CD4-positive, alpha-beta T cell treated with Interleukin-17A for 4 hours (primary cell): ENCODE measurements around the gene ATAT1.
"Not testable (repeated sequence)": the region's sequence is repeated elsewhere in the genome, so short reads cannot be mapped to it uniquely, and the experiment has no call there.

Source experiments
- DNase-seq: peaks from one replicate; pipeline ENCODE4 v3.0.0-alpha.2; 2020; ENCODE audit warnings: mixed read lengths

ATAT1 gene

DNA sequence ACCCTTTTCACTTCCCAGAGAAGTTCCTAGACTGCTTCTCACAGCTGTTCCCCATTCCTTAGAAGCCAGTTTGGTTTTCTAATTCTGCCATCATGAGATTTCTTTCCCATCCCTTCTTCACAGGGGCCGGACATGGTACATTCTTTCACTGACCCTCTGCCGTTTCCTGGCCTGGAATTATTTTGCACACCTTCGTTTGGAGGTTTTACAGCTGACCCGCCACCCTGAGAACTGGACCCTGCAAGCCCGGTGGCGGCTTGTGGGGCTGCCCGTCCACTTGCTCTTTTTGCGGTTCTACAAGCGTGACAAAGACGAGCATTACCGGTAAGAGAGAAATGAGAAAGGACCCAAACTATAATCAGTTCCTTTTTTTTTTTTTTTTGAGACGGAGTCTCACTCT lies 24.5 kb downstream of the ATAT1 start:
- DNase-seq: no peak

DNA sequence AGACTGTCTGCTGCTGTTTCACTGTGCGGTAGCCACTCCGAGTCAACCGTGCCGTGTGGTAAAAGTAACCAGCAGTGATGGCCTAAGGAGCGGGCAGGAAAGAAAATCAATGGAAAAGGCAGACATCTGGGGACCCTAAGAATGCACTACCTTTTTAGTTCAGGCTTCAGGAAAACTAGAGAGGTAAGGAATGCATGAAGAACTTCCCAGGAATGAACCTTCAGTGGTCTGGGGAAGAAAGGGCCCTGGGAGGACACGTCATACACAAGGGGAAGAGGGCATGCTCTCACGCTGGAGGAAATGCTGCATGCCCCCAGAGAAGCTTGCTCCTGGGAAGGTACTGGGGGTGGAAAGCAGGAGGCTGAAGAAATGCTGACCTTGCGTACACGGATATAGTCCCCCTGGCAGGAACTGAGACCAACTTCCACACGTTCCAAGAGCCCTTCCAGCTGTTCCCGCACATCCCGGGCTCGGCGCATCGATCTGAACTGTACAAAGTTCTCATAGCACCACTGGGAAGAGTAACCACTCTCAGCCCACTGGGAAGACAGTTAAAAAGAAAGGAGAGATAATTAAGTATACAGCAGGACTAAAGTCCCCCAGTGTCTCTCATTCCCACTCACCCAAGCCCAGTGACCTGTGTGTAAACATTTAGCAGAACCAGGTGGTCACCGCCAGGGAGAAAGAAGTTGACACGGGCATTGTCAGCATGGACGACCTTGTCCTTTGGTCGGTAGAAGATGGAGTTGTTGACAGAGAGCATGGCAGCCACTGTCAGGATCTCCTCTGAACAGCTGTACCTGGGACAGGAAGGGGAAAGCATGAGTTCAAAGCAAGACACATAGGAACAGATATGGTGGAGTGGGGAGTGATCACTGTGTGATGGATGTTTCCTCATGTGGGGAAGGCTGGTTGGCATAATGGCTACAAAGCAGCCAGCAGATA lies 28.4 kb downstream of the ATAT1 start:
- DNase-seq: no peak

DNA sequence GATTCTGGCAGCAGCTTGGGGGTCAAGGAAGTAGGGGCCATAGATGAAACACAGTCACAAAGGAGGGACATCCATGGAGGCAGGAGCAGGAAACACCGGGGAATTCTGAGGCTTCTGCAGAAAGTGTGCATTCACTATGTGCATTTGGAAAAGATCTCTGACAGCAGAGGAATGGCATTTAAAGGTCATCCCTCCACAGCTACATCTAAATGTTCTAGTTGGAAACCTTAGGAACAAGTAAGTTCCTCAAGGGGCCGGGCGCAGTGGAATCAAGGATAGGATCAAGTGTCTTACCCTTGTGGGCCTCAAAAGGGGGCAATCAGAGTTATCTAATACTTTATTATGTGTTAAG lies 29.0 kb downstream of the ATAT1 start:
- DNase-seq: no peak

DNA sequence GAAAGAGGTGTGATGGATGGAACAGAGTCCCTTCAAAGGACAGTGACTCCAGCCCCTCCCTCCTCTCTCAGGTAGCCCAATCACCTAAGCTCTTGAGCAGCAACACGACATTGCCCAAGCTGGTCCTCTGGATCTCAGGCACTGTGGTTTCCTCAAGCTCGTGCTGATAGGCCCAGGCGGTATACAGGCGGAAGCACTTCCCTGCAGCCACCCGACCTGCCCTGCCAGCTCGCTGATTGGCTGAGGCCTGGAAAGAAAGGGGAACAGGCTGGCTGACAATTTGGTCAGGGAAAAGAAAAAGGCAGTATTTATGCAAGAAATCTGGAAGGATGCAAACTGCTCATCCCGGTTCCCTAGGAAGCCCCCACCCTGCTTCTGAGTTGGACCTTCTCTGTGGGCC lies 29.8 kb downstream of the ATAT1 start:
- DNase-seq: no peak

DNA sequence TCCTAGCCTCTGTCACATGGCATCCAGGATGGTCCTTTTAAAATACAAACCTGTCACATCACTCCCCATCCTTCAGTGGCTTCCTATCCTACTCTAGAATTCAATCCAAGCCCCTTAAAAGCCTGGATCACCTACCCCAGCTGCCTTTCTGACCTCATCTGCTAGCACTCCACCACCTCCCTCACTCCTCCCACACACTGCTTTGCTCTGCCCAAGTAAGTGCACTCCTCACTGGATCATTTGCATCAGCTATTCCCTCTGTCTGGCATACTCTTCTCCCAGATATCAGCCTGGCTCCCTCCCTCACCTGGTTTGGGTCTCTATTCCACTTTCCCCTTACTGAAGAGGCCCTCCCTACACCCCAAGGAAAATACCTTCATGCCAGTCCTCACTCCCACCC lies 30.8 kb downstream of the ATAT1 start:
- DNase-seq: no peak

DNA sequence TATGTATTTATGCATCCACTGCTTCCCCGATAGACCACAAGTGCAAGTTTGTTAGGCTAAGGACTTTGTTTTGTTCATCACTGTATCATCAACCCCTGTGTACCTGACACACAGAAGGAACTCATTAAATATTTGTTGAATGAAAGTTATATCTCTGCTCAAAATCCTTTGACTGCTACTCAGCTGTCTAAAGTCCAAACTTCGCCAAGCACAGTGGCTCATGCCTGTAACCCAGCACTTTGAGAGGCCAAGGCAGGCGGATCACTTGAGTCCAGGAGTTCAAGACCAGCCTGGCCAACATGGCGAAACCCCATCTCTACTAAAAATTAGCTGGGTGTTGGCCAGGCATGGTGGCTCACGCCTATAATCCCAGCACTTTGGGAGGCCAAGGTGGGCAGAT lies 31.2 kb downstream of the ATAT1 start:
- not testable (repeated sequence) for DNase-seq

DNA sequence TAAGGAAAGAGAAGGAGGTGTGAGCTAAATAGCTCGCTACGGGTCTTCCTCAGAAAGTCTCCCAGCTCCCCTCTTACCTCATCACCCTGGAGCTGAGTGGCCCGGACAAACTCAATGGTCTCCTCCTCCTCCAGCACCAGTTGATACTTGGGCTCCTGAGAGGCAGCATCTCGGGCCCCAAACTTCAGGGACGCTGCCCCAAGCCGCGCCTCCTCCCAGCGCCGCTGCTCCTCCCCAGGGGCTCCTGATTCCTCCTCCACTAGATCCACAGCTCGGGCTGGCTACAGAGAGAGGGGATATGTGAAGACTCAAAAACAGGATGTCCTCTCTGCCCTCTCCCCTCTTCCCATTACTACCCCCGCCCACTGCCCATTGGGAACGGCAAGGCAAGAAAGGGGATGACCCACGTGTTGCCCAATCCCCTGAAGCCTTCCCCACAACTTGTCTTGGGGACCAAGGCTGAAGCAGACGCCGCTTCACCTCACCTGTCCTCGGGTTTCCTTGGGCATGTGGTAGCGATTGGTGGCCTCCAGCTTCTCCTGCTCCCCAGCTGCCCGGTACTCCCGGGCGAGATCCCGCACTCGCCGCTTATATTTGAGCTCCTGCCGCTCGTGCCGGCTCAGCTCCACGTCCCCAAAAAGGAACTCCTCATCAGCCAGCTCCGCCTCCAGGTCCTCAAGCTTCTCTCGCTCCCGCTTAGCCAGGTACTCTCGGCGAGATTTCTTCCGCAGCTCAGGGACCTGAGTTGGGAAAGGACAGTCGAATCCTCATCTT lies 38.5 kb downstream of the ATAT1 start:
- no peak for DNase-seq

DNA sequence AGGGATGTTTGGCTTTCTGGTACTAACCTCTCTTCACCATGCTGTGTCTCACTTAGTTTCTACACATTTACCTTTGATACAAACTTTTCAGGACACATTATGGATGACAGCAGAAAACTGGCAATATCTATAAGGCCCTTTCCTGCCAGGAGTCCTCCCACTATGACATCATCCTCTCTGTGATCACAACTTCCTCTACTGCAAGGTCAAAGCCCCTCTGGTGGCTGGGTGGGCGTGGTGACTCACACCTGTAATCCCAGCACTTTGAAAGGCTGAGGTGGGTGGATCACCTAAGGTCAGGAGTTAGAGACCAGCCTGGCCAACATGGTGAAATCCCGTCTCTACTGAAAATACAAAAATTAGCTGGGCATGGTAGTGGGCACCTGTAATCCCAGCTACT lies 39.6 kb downstream of the ATAT1 start:
- DNase-seq: peak; percentile 24

DNA sequence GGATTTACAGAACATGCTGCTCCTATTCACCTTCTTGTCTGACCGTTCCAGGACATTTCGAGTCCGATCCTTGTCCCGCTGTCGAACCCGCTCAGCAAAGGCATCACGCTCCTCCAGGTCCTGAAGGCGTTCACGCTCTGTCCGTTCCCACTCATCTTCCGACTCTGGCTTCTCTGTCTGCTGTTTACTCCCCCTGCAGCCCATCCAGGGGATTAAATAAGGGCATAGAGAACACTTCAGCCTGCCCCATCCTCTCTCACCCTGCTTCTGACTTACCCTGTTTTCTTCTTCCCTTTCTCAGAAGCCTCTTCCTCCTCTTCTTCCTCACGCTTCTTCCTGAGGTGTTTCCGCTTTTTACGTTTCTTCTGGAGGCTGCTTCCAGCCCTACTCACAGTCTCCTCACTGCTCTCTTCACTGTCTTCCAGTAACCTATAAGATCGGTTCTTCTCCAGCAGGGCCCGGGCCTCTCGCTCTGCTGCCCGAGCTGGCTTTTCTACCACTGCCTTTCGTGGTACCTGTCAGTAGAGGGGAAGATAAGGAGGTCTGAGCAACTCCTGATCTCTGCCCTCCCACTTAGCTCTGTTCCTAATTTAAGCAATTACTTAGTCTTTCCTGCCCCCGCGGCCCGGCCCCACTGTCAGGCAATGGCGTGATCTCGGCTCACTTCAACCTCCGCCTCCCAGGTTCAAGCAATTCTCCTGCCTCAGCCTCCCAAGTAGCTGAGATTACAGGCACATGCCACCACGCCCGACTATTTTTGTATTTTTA lies 44.3 kb downstream of the ATAT1 start:
- DNase-seq: no peak

DNA sequence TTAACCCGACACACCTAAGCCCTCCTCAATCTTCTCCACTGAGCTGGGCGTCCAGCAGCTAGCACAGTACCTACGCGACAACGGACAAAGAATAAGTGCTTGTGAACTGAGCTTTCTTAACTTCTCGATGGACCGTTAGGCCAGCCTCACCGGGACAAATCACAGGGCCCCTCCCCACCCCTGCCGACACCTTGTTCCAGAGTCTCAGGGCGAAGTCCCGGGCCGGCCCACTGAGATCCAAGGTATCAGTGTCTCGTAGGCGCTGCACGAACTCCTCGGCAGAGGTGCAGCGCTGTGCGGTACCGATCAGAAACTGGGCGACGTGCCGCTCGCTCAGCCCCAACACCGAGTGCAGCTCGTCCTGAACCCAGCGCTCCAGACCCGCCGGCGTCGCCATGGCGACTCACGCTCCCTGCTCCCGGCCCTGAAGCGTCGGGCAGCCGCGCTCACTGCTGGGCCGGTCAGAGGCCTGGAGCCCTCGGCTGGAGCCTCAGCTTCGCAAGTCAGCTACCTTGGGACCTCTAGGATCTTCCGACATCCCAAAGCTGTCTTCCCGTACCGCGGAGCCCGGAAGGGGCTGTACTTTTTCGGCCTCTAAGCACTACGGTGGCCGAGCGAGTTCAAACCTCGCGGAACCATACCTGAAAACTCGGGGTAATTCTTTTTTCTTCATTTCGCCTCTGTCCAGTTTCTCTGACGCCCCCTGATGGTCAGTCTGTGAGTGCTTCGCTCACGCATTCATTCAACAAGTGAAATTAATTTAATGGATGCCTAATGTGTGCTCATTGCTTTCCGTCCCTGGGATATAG lies 46.0 kb downstream of the ATAT1 start, which contains the start of gene DHX16:
Gene DHX16, minus strand, starts transcription at position 562 of the 809 bp plus-strand sequence. Its CDS starts 165 bp downstream, at position 397.
- peak; percentile 93 for DNase-seq

DNA sequence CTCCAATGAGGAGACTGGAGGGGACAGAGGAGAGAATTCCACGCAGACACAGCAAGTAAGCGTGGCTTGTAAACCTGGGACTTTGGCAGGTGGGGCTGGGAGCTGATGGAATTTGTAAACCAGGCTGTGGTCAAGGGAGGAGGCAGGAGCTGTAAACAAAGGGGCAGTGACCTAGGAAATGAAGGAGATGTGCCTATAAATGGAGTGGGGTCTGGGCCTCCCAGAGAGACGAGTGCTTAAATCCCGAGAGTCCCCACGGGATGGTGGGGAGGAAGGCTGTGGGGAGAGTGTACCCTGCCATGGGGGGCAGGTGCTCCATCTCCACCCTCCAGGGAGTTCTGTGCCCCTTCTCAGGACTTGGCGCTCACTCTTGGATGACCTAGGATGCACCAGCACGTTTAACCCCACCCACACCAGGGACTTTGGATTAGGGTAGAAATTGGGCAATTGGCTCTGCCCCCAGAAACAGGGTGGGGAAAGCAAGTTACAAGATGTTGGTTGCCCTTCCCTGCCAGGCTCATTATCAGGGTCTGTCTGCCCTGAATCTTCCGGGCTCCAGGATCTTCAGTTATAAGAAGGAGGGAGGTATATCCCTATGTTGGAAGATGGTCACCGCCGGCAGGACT lies 50.1 kb downstream of the ATAT1 start:
- no peak for DNase-seq

DNA sequence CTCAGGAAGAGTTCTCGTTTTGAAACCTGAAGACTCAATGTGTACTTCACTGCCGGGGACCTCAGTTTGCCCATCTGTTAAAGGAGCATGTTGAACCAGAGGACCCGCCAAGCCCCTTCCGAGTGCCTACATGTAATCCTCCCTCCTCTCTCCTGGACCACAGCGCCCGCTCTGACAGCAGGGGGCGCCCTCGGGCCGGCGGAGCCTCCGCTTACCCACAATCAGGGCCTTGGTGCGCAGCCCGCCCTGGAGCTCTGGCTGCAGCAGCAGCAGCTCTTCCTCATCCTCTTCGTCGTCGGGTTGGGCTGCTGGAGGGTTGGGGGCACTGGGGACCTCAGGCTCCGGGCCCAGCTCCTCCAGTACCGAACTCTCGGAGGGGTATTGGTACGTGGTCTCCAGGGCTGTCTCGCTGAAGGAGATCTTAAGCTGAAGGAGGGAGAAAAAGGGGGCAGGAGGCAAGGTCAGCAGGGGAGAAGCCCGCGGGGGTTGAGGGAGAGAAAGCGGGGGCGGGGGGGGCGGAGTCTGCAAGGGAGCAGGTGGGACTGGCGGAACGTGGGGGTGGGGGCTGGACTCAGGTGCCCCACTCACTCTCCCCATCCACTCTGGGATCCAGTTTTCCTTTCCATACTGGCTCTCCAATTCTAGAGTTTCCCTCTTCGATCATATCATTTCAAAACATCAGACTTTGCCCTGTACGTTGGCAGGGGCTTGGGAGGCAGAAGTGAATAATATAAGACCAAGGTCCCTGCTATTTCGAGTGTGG lies 52.5 kb downstream of the ATAT1 start:
- DNase-seq: peak; percentile 96

DNA sequence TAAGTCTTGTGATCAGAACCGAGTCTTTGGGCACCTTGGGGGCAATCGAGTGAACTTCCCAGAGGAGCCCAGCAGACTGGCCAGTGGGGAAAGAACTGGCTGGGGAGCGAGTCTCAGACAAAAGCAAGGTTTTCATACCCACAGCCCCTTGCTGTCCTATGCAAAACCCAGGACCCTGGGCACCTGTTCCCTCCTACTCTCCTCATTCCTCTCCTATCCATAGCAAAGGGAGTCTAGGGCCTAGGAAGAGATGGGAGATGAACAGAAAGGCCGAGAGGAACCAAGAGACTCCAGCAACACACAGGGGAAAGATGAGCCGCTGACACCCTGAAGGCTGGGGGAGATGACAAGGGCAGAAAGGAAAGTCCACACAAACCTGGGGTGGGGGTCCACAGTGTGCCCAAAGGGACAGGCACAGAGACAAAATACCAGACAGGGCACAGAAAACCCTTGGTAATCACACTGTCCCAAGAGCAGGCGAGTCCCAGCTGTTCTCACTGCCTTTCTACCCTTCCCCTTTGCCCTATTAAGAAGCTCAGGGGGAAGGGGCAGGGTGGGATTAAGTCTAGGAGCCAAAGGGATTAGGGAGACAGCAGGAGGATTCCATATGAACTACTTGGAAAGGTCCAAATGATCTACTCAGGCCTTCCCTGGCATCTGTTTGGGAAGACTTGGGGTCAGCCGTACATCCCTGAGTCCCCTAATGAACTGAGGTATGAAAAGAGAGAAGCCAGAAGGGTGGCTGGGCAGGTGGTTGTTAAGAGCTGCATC lies 53.3 kb downstream of the ATAT1 start:
- no peak for DNase-seq

DNA sequence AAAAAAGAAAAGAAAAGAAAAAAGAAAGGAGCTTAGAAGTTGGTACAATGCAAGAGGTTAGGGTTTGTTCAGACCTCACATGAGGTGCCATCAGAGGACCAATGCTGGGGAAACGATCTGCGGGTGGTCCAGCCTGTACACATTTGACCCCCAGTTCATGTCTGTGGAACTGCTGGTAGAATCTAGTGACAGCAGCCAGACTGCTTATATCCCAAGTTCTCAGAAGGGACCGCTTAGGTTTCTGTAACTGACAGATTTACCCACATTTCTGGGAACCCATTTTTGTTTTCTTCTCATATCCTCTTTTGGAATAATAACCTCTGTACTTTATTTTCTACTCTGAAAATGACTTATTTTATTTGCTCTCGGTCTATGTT lies 55.1 kb downstream of the ATAT1 start:
- no peak for DNase-seq

DNA sequence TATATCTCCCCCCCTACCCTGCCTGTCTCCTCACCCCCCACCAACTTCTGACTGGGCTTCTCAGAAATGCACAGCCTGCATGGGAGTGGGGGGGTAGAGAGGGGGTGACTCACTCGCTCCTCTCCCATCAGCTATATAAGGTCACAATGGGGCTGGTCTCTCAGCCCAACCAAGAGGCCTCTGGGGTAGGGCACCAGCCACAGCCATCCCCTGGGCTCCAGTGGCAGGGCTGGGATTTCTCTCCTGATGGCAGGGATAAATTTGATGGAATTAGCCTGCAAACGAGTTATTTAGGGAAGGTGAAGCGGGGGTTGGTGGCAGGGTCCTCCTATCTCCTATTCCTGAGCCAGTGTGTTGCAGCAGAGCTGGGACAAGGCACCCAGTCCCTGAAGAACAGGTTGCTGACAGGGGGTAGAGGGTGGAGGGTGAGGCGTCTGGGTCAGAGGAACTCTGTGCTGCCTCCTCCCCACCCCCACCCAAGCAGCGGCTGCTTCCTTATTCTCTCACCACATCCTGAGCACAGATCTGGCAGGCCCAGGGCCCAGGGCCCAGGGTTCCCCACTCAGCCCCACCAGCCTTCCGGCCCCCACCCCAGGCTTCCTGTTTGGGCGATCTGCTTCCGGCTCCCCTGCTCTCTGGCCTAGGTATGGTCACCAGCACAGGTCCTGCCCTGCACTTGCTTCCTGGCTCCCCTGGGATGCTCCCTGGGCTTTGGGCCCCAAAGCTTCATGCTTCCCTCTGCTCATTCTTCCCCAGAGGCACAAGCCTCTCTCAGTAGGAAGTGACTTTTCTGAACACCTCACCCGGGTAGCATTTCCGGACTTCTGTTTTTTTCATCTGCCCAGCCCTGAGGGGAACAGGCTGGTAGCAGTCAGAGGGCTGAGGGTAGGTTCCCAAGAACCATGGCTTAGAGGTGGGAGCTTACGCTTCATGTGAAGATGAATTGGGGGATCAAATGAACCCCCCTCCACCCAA lies 55.8 kb downstream of the ATAT1 start:
- peak; percentile 92 for DNase-seq

DNA sequence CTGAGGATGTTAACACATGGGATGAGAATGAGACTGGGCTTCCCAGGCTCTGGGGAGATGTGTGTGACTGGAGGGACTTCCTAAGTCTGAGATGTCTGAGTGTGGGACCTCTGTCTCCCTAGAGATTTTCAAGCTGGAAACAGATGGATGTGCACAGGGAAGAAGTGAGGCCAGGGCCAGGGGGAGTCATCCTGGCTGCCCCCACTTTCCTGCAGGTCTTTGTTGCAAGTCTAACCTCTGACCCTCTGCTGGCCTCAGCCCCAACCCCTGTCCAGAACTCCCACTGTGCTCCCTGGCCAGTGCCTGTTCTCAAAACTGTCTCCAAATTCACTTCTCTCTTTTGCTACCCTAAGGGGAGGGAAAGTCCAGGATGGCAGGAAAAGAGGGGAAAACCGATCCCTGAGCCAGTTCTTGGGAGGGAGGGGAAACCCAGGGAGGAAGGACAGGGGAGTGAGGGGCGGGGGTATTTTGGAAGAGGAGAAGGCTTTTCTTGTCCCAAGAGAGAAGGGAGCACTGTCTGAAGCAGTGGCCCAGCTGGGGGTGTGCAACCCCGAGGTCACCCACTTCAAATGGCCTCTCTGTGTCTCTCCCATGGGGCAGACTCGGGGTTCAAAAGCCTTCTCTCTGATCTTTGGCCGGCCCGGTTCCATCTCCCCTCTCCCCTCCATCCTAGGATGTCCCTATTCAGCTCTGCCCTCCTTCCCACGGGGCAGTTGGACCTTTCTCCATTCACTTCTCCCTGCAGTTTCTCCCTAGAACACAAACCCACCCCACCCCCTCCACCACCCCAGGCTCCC lies 56.7 kb downstream of the ATAT1 start:
- DNase-seq: no peak

DNA sequence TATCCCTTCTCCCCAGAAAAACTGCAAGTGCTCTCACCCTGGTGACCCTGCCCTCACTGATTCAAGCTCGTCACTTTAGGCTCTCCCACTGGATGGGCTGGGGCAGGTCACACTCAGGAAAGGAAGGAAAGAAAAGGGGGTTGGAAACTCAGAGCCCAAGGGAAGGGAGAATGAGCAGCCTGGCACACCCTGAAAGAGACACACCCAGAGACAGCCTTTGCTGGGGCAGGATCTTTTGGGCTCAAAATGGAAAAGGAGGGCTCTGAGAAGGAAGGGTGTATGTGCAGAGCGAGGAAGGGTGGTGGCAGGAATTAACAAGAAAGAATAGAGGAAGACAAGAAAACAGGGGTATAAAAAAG lies 57.3 kb downstream of the ATAT1 start:
- no peak for DNase-seq
